Measurements from ENCODE around the gene ALDH1A3. TPM values are rescaled to one million over a fixed set of nuclear protein-coding genes. Genes with fewer than 3 reads are reported as not detected.

ALDH1A3 gene
- polyA plus RNA-seq, 2 donors: 9.3 to 32.8 TPM

DNA sequence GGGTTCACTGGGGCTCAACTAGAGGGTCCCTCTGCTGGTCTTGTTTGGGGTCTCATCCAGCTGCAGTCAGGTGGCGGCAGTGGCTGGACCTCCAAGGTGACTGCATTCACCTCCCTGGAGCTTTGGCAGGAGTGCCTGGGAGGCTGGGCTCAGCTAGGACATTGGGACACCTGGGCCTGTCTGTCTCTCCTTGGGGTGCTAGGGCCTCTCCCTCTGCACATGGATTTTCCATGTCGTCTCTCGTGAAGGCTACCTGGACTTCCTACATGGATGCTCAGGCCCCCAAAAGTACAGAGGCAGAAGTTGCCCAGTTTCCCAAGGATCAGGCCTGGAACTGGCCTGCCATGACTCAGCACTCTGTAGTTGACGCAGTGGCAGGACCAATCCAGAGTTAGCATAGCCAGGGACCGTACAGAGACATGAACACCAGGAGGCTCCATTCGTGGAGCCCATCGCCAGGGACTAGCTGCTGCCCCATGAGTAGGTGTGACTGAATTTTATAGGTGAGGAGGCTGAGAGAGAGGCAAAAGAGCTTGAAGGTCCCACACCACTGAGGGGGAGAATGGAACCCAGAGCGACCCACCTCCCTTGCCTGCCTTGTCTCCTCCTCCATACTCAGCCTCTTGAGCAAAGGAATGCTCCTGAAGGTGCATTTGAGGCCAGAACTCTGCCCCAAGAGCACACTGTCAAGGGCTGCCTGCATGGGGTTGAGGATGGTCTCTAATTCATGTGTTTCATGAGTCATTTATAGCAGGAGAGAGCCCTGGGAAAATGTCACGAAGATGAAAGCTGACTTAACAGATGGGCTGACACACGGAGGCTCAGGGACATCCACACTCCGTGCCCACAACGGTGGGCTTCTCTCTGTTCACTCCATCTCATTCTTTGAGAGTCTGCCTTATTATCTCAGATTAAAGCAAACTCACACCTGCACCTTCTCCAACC is 13.0 kb upstream of the ALDH1A3 start:
- no peaks in the 10 kb centered on the region for H3K4me1 ChIP-seq (ENCODE audit: control insufficient read depth in 2 of 2, insufficient read depth in 2 of 2, low read length in 1 of 2)
- H3K27ac ChIP-seq (ENCODE audit: low read depth in 2 of 2, low read length in 1 of 2): no peak overlapping the region
- no peaks in the 10 kb centered on the region for H3K27me3 ChIP-seq (ENCODE audit: control insufficient read depth in 1 of 2, insufficient read depth in 2 of 2, low read length in 2 of 2)
- no peak overlapping the region for H3K4me3 ChIP-seq (ENCODE audit: low read depth in 1 of 2, low read length in 2 of 2)
- peaks cover 0 to 2% of the 10 kb centered on the region in 2 donors for H3K9me3 ChIP-seq (ENCODE audit: control insufficient read depth in 2 of 2, insufficient read depth in 1 of 2, low read depth in 1 of 2, low read length in 1 of 2)
- H3K36me3 ChIP-seq (ENCODE audit: control insufficient read depth in 2 of 2, insufficient read depth in 2 of 2, low read length in 1 of 2): no peaks in the 10 kb centered on the region
- WGBS, 2 donors: 85 to 91% methylated on average over 12 of the region's 12 CpGs

DNA sequence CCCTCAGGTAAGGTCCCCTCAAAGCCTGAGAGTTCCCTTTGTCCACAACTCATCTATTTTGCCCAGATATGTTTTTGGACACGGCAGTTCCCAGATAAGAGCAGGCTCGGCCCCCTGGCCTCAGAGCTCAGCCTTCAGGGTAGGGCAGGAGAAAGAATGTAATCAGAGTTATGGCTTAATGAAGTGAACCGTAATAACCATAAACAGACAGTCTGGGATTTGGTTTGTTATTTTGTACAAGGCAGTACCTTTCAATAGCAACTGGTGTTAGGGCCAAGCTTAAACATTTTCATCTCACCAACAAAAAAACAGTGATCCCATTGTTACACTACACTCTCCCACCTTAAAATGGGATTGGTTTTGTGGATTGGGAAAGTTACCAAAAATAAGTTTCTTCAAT is 12.2 kb upstream of the ALDH1A3 start:
- Histone ChIP-seq H3K27ac (ENCODE audit: low read depth in 2 of 2, low read length in 1 of 2) (no peak overlapping the region), H3K36me3 (ENCODE audit: control insufficient read depth in 2 of 2, insufficient read depth in 2 of 2, low read length in 1 of 2) (no peaks in the 10 kb centered on the region), H3K27me3 (ENCODE audit: control insufficient read depth in 1 of 2, insufficient read depth in 2 of 2, low read length in 2 of 2) (no peaks in the 10 kb centered on the region), H3K4me3 (ENCODE audit: low read depth in 1 of 2, low read length in 2 of 2) (no peak overlapping the region), H3K4me1 (ENCODE audit: control insufficient read depth in 2 of 2, insufficient read depth in 2 of 2, low read length in 1 of 2) (no peaks in the 10 kb centered on the region), H3K9me3 (ENCODE audit: control insufficient read depth in 2 of 2, insufficient read depth in 1 of 2, low read depth in 1 of 2, low read length in 1 of 2) (peaks cover 0 to 2% of the 10 kb centered on the region in 2 donors)
- 74 to 75% methylated on average over 3 of the region's 3 CpGs for WGBS, 2 donors

DNA sequence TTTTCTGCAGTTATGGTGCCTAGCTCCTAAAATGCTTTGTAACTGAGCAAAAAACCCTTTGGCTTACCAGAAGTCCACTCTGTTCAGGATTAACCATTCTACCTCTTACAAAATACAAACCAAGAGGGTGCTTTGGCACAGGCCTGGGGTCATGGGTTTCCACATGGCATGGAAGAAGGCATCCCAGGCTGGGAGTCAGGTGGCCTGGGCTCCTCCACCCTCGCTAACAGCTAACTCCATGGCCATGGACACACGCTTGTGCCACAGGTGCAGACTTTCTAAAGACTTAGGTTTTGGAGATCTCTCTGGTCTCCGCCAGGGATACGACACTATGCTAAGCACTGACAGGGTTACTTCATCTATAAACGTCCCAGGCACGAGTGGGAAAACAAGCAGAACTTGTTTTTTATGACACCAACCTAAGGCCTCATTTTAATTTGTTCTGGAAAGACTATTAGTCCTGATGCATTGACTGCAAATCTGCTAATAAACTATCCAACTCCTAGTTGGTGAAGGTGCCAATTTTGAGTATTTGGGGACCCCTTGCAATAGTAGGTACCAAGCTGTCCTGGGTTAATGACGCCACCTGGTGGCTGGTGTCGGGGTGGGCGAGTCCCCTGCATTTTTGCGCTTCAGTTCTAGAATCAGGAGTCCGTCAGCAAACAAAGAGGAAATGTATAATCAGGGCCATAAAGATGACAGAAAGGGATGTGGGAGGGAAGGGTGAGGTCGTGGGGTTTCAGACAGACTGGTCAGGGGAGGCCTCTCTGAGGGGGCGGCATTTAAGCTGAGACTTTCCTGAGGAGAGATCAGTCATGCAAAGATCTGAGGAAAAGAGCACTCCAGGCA is 10.3 kb upstream of the ALDH1A3 start:
- H3K36me3 ChIP-seq (ENCODE audit: control insufficient read depth in 2 of 2, insufficient read depth in 2 of 2, low read length in 1 of 2): no peaks in the 10 kb centered on the region
- no peaks in the 10 kb centered on the region for H3K27me3 ChIP-seq (ENCODE audit: control insufficient read depth in 1 of 2, insufficient read depth in 2 of 2, low read length in 2 of 2)
- no peak overlapping the region for H3K27ac ChIP-seq (ENCODE audit: low read depth in 2 of 2, low read length in 1 of 2)
- H3K9me3 ChIP-seq (ENCODE audit: control insufficient read depth in 2 of 2, insufficient read depth in 1 of 2, low read depth in 1 of 2, low read length in 1 of 2): peaks cover 0 to 2% of the 10 kb centered on the region in 2 donors
- H3K4me1 ChIP-seq (ENCODE audit: control insufficient read depth in 2 of 2, insufficient read depth in 2 of 2, low read length in 1 of 2): no peaks in the 10 kb centered on the region
- WGBS, 2 donors: 68 to 70% methylated on average over 13 of the region's 13 CpGs
- no peak overlapping the region for H3K4me3 ChIP-seq (ENCODE audit: low read depth in 1 of 2, low read length in 2 of 2)

DNA sequence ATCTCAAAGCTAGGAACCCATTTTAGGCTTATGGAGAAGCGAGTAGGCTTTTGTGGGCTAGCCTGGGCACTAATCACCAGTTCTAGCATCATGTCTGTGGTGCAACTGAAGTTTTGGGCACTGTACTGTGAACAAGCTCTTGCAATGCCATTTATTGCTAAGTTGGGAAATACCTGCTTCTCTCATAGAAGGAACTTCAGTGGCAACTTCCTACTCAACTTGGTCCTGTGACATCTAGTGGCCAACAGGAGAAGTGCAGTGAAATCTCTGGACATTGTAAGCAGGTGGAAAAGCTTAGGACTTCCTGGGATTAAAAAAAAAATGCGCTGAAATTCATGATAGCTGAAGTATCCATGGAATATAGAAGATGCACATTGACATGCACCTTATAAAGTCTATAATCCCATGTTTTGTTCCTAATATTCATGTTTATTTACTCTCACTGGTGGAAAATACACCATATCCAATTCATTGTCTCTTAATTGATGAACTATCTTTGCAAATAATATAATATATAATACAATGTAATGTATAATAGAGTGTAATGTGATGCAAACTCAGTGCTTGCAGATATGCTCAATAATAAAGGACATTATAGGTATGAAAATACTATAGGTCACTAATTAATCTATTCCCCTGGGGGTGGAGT is 6.5 kb upstream of the ALDH1A3 start:
- peaks cover 0 to 2% of the 10 kb centered on the region in 2 donors for H3K9me3 ChIP-seq (ENCODE audit: control insufficient read depth in 2 of 2, insufficient read depth in 1 of 2, low read depth in 1 of 2, low read length in 1 of 2)
- no peaks in the 10 kb centered on the region for H3K36me3 ChIP-seq (ENCODE audit: control insufficient read depth in 2 of 2, insufficient read depth in 2 of 2, low read length in 1 of 2)
- peak overlapping the region in 1 of 2 donors; percentile 34 for H3K27ac ChIP-seq (ENCODE audit: low read depth in 2 of 2, low read length in 1 of 2)
- peaks cover 3 to 7% of the 10 kb centered on the region in 2 donors for H3K4me1 ChIP-seq (ENCODE audit: control insufficient read depth in 2 of 2, insufficient read depth in 2 of 2, low read length in 1 of 2)
- WGBS, 2 donors: 28% methylated on average over 2 of the region's 2 CpGs
- no peak overlapping the region for H3K4me3 ChIP-seq (ENCODE audit: low read depth in 1 of 2, low read length in 2 of 2)
- H3K27me3 ChIP-seq (ENCODE audit: control insufficient read depth in 1 of 2, insufficient read depth in 2 of 2, low read length in 2 of 2): no peaks in the 10 kb centered on the region

DNA sequence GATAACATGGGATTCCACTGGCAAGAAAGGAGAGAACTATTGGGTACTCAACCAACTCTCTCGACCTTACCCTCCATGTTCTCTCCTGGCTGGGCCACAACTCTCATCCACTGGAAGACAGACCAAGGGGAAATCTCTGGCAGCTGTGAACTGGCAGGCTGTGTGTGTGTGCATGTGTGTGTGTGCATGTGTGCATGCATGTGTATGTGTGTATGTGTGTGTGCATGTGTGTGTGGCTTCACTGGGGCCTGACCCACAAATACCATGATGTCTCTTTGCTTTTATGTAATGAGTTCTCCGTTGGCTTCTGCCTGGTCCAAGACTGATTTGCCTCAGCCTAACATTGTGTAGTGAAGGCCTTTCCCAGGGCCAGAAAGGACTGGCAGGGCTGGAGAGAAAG is 4.1 kb upstream of the ALDH1A3 start:
- H3K4me1 ChIP-seq (ENCODE audit: control insufficient read depth in 2 of 2, insufficient read depth in 2 of 2, low read length in 1 of 2): peaks cover 5 to 8% of the 10 kb centered on the region in 2 donors
- H3K27me3 ChIP-seq (ENCODE audit: control insufficient read depth in 1 of 2, insufficient read depth in 2 of 2, low read length in 2 of 2): no peaks in the 10 kb centered on the region
- H3K36me3 ChIP-seq (ENCODE audit: control insufficient read depth in 2 of 2, insufficient read depth in 2 of 2, low read length in 1 of 2): no peaks in the 10 kb centered on the region
- no peak overlapping the region for H3K27ac ChIP-seq (ENCODE audit: low read depth in 2 of 2, low read length in 1 of 2)
- no peak overlapping the region for H3K4me3 ChIP-seq (ENCODE audit: low read depth in 1 of 2, low read length in 2 of 2)
- no peaks in the 10 kb centered on the region for H3K9me3 ChIP-seq (ENCODE audit: control insufficient read depth in 2 of 2, insufficient read depth in 1 of 2, low read depth in 1 of 2, low read length in 1 of 2)
- WGBS, 2 donors: 86 to 93% methylated on average over 2 of the region's 2 CpGs

DNA sequence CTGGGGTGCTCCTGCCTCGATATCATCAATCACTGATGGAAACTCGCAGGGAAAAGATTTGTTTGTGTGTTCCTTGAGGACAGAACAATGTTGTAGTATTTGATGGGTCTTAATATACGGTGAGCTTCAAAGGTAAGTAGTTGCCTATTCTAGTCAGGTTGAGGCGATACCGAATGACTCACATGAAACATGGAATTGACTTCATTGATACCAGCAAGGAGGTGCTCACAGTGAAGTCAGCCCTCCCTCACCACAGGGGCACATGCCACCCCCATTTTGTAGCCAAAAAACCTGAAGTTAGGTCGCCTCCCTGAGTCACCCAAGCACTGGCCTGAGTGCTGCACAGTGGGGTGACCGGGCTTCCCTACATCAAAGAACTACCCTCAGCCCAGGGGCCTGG is 3.7 kb upstream of the ALDH1A3 start:
- Histone ChIP-seq H3K36me3 (ENCODE audit: control insufficient read depth in 2 of 2, insufficient read depth in 2 of 2, low read length in 1 of 2) (no peaks in the 10 kb centered on the region), H3K27ac (ENCODE audit: low read depth in 2 of 2, low read length in 1 of 2) (no peak overlapping the region), H3K27me3 (ENCODE audit: control insufficient read depth in 1 of 2, insufficient read depth in 2 of 2, low read length in 2 of 2) (no peaks in the 10 kb centered on the region), H3K4me3 (ENCODE audit: low read depth in 1 of 2, low read length in 2 of 2) (no peak overlapping the region), H3K4me1 (ENCODE audit: control insufficient read depth in 2 of 2, insufficient read depth in 2 of 2, low read length in 1 of 2) (peaks cover 5 to 8% of the 10 kb centered on the region in 2 donors), H3K9me3 (ENCODE audit: control insufficient read depth in 2 of 2, insufficient read depth in 1 of 2, low read depth in 1 of 2, low read length in 1 of 2) (no peaks in the 10 kb centered on the region)
- 82 to 89% methylated on average over 7 of the region's 7 CpGs for WGBS, 2 donors

DNA sequence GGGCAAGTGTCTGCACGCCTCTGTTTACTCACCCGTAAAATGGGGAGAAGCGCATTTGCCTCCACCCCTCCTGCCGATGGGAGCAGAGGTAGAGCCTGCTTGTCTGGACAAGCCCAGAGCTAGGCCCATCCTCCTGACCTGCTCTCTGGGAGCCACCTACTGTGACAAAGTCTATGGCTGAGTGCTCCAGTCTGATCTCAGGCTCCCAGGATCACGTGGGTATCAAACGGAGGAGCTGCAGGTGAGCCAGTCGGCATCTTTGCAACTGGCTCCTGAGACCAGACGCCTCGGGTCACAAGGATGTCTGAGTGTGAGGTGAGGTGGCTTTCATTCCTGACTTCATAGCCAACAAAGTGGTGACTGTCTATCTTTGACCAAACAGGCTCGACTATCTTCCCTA is 2.1 kb upstream of the ALDH1A3 start:
- Histone ChIP-seq H3K4me3 (ENCODE audit: low read depth in 1 of 2, low read length in 2 of 2) (no peak overlapping the region), H3K4me1 (ENCODE audit: control insufficient read depth in 2 of 2, insufficient read depth in 2 of 2, low read length in 1 of 2) (peaks cover 5 to 8% of the 10 kb centered on the region in 2 donors), H3K36me3 (ENCODE audit: control insufficient read depth in 2 of 2, insufficient read depth in 2 of 2, low read length in 1 of 2) (no peaks in the 10 kb centered on the region), H3K27me3 (ENCODE audit: control insufficient read depth in 1 of 2, insufficient read depth in 2 of 2, low read length in 2 of 2) (no peaks in the 10 kb centered on the region), H3K27ac (ENCODE audit: low read depth in 2 of 2, low read length in 1 of 2) (no peak overlapping the region), H3K9me3 (ENCODE audit: control insufficient read depth in 2 of 2, insufficient read depth in 1 of 2, low read depth in 1 of 2, low read length in 1 of 2) (no peaks in the 10 kb centered on the region)
- 54 to 69% methylated on average over 10 of the region's 10 CpGs for WGBS, 2 donors

DNA sequence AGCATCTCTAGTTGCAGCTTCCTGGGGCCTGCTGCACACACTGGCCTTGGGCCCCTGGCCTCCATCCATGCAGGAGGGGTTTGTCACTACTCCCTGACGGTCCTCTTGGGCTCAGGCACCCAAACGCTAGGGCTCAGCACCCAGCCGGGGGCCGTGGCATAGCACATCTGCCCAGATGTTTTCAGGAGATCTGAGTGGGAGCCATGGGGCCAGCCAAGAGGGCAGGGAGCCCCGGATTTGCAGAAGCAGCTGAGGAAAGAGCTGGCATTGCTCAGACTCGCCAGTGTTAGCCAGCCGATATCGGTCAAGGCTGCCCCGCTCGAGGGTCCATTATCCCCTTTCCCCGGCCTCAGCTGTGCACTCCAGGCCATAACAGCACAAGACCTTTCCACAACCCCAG is 1.5 kb upstream of the ALDH1A3 start:
- 85 to 87% methylated on average over 11 of the region's 11 CpGs for WGBS, 2 donors
- Histone ChIP-seq H3K27ac (ENCODE audit: low read depth in 2 of 2, low read length in 1 of 2) (no peak overlapping the region), H3K36me3 (ENCODE audit: control insufficient read depth in 2 of 2, insufficient read depth in 2 of 2, low read length in 1 of 2) (no peaks in the 10 kb centered on the region), H3K4me1 (ENCODE audit: control insufficient read depth in 2 of 2, insufficient read depth in 2 of 2, low read length in 1 of 2) (peaks cover 5 to 8% of the 10 kb centered on the region in 2 donors), H3K9me3 (ENCODE audit: control insufficient read depth in 2 of 2, insufficient read depth in 1 of 2, low read depth in 1 of 2, low read length in 1 of 2) (no peaks in the 10 kb centered on the region), H3K4me3 (ENCODE audit: low read depth in 1 of 2, low read length in 2 of 2) (no peak overlapping the region), H3K27me3 (ENCODE audit: control insufficient read depth in 1 of 2, insufficient read depth in 2 of 2, low read length in 2 of 2) (no peaks in the 10 kb centered on the region)

DNA sequence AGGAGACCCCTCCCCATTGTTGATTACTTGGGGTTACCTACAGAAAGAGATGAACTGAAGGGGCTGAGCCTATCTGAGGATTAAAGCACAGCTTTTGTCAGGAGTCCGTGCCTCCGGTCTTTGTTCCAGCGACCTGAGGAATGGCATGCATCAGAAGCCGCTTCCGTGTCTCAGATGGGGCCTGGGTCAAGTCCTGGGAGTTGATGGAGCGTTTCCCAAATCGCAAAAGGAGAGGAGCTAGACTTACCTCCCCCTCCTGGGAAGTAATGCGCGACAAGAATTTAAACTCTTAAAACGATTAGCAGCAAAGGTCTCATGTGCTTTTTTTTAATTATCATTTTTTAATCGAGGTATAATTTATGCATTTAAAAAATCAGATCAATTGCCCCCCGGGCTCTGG is 983 bp upstream of the ALDH1A3 start:
- no peaks in the 10 kb centered on the region for H3K36me3 ChIP-seq (ENCODE audit: control insufficient read depth in 2 of 2, insufficient read depth in 2 of 2, low read length in 1 of 2)
- no peaks in the 10 kb centered on the region for H3K27me3 ChIP-seq (ENCODE audit: control insufficient read depth in 1 of 2, insufficient read depth in 2 of 2, low read length in 2 of 2)
- WGBS, 2 donors: 38 to 55% methylated on average over 12 of the region's 12 CpGs
- no peak overlapping the region for H3K27ac ChIP-seq (ENCODE audit: low read depth in 2 of 2, low read length in 1 of 2)
- H3K4me3 ChIP-seq (ENCODE audit: low read depth in 1 of 2, low read length in 2 of 2): peak overlapping the region in 1 of 2 donors; percentile 53
- peaks cover 5 to 8% of the 10 kb centered on the region in 2 donors for H3K4me1 ChIP-seq (ENCODE audit: control insufficient read depth in 2 of 2, insufficient read depth in 2 of 2, low read length in 1 of 2)
- H3K9me3 ChIP-seq (ENCODE audit: control insufficient read depth in 2 of 2, insufficient read depth in 1 of 2, low read depth in 1 of 2, low read length in 1 of 2): no peaks in the 10 kb centered on the region
